HepG2 (cell line): Measurements from ENCODE around the gene TAS2R60. TPM values are rescaled to one million over a fixed set of nuclear protein-coding genes. Genes with fewer than 3 reads are reported as not detected.

Experiments
- ATAC-seq: fragments of 200-7000 bp; cut with Tn5 transposase; 3 replicates; pipeline ENCODE4 v1.9.1; 2020; ENCODE audit warnings: mild to moderate bottlenecking, moderate library complexity
- BruUV-seq: library from RNA; stranded (reverse); fragments of 400-500 nt; replicated peaks from 2 replicates; lab custom pipeline; 2021; lab: Mats Ljungman, UMichigan
- CTCF ChIA-PET: fragments of 300-600 bp; formaldehyde crosslinking; extraction: SDS; loops from one replicate; lab custom pipeline; 2021; ENCODE audit warnings: low total read pairs, inconsistent platforms, low intra/inter-chr PET ratio; lab: Yijun Ruan, JAX
- POLR2A ChIA-PET: fragments of 350-600 bp; sonication (Branson Sonifier 250); formaldehyde crosslinking; loops from one replicate; lab custom pipeline; 2020; ENCODE audit warnings: antibody characterized with exemption, inconsistent platforms; lab: Yijun Ruan, JAX
- DNase-seq: peaks from one replicate; pipeline ENCODE4 v3.0.0-alpha.2; 2015; ENCODE audit warnings: low spot score
- FAIRE-seq: peaks from 3 replicates; lab custom pipeline; 2011; peaks lifted over from hg19 to GRCh38; lab: Jason Lieb, UNC
- H2AFZ ChIP-seq: one replicate; pipeline ENCODE4 v1.6.1; 2011; ENCODE audit warnings: low read length, inconsistent platforms
- H3K27ac ChIP-seq: fragments of 300-600 bp; 3 replicates; pipeline ENCODE4 v1.8.0; 2011; ENCODE audit warnings: mixed run types, mild to moderate bottlenecking, mixed read lengths, low read length, inconsistent platforms; ENCODE audit not compliant: insufficient read depth; ENCODE audit errors: extremely low read length
- H3K27me3 ChIP-seq, 2 experiments: fragments of 200-600 bp in 1 of 2; 2 replicates in 1 of 2; 3 replicates in 1 of 2; pipeline versions ENCODE4 v1.6.0 to v1.8.0; 2011; ENCODE audit warnings: low read length in 2 of 2, mild to moderate bottlenecking in 2 of 2, moderate library complexity in 2 of 2, inconsistent platforms in 1 of 2; ENCODE audit not compliant: insufficient read depth in 2 of 2, control insufficient read depth in 1 of 2
- H3K36me3 ChIP-seq, 2 experiments: fragments of 200-600 bp in 1 of 2; replicated peaks in 1 of 2; 2 replicates in 1 of 2; 3 replicates in 1 of 2; pipeline versions ENCODE4 v1.5.1 to v1.8.0; 2011; ENCODE audit warnings: low read length in 2 of 2, inconsistent platforms in 1 of 2; ENCODE audit not compliant: insufficient read depth in 2 of 2, control insufficient read depth in 1 of 2
- H3K4me1 ChIP-seq: 2 replicates; pipeline ENCODE4 v1.5.1; 2012; ENCODE audit warnings: low read length, inconsistent platforms; ENCODE audit not compliant: insufficient read depth
- H3K4me2 ChIP-seq: 2 replicates; pipeline ENCODE4 v1.6.0; 2011; ENCODE audit warnings: low read depth, low read length, inconsistent platforms
- H3K4me3 ChIP-seq, 3 experiments: fragments of 200-600 bp in 1 of 3; sonication (generic), shearing (Covaris generic) in 1 of 3; replicated peaks in 1 of 3; 2 replicates each; pipeline ENCODE4 v1.5.1; 2011 to 2016; ENCODE audit warnings: low read length in 3 of 3, inconsistent platforms in 2 of 3, low read depth in 2 of 3, mild to moderate bottlenecking in 2 of 3, control low read depth in 1 of 3, mixed read lengths in 1 of 3; ENCODE audit not compliant: insufficient read depth in 1 of 3
- H3K79me2 ChIP-seq: one replicate; pipeline ENCODE4 v1.6.1; 2011; ENCODE audit warnings: low read length, inconsistent platforms; ENCODE audit not compliant: insufficient read depth
- H3K9ac ChIP-seq: 2 replicates; pipeline ENCODE4 v1.6.0; 2011; ENCODE audit warnings: mild to moderate bottlenecking, low read depth, low read length, inconsistent platforms; ENCODE audit not compliant: insufficient read depth
- H3K9me3 ChIP-seq: 2 replicates; pipeline ENCODE4 v1.5.1; 2012; ENCODE audit warnings: mild to moderate bottlenecking, low read length
- H4K20me1 ChIP-seq: 2 replicates; pipeline ENCODE4 v1.6.0; 2011; ENCODE audit warnings: inconsistent platforms, mild to moderate bottlenecking, low read length, moderate library complexity; ENCODE audit not compliant: insufficient read depth
- CHD2 ChIP-seq: IDR thresholded peaks from 2 replicates; pipeline ENCODE4 v1.6.1; 2011; ENCODE audit warnings: low read depth, low read length, improper control_type of control experiment
- MXD3 ChIP-seq: IDR thresholded peaks from 2 replicates; pipeline ENCODE4 v1.6.1; 2016; ENCODE audit warnings: mild to moderate bottlenecking, missing biosample characterization, missing genetic modification reagents
- YEATS4 ChIP-seq: sonication (generic); formaldehyde crosslinking; IDR thresholded peaks from 2 replicates; pipeline ENCODE4 v1.4.0; 2020; ENCODE audit warnings: missing genetic modification reagents, borderline replicate concordance
- ZNF333 ChIP-seq: sonication (generic); formaldehyde crosslinking; IDR thresholded peaks from 2 replicates; pipeline ENCODE4 v1.4.0; 2020; ENCODE audit warnings: mild to moderate bottlenecking, missing genetic modification reagents, borderline replicate concordance
- ZNF644 ChIP-seq: IDR thresholded peaks from 2 replicates; pipeline ENCODE4 v1.6.1; 2016; ENCODE audit warnings: low read depth
- WGBS: methylation state at CpG from one replicate; pipeline ENCODE4 v1.1.6; 2017; ENCODE audit warnings: low lambda C conversion rate; 5-methylcytosine and 5-hydroxymethylcytosine counted together
- in situ Hi-C: cut with HindIII; loops from 2 replicates; pipeline ENCODE4 v1.10.0; 2017; ENCODE audit warnings: low pct_unique_long_range_greater_than_20kb; ENCODE audit not compliant: extremely low pct_ligation_motif_present
- intact Hi-C: fragments of 100-400 bp; cut with micrococcal nuclease; formaldehyde crosslinking; loops from one replicate; pipeline ENCODE4 v1.10.0; 2022; ENCODE audit not compliant: unreplicated experiment
- polyA plus RNA-seq, 8 experiments: library from polyadenylated mRNA; depleted of rRNA in 3 of 8; stranded (reverse) in 7 of 8; unstranded in 1 of 8; fragments of >200 nt; fragmentation: Illumina TruSeq in 4 of 8; extraction: Trizol in 4 of 8; gene quantifications; 2 replicates each; pipeline versions ENCODE4 v1.2.1 to v1.2.3, GENCODE V29; 2011 to 2016; ENCODE audit warnings: low read depth in 4 of 8, missing spikeins in 1 of 8, mixed read lengths in 1 of 8; ENCODE audit not compliant: insufficient read depth in 1 of 8
- total RNA-seq, 5 experiments: library from RNA; depleted of rRNA; stranded (reverse); fragments of >200 nt; fragmentation: Illumina TruSeq; extraction: Trizol; gene quantifications; 2 replicates each; pipeline ENCODE4 v1.2.3, GENCODE V29; 2016; ENCODE audit warnings: low read depth in 1 of 5
- TF ChIP-seq, protein P1 (sequence below): sonication (generic); formaldehyde crosslinking; IDR thresholded peaks from 2 replicates; pipeline ENCODE4 v1.8.0; 2022; ENCODE audit warnings: missing genetic modification reagents, mild to moderate bottlenecking, inconsistent platforms, borderline replicate concordance
- TF ChIP-seq, protein P2 (sequence below): sonication (generic); formaldehyde crosslinking; IDR thresholded peaks from 2 replicates; pipeline ENCODE4 v1.4.0; 2020; ENCODE audit warnings: missing genetic modification reagents
- TF ChIP-seq, protein P3 (sequence below), 2 experiments: sonication (generic) in 1 of 2; formaldehyde crosslinking in 1 of 2; IDR thresholded peaks; 2 replicates each; pipeline versions ENCODE4 v1.6.1 to v1.9.0; 2014 to 2022; ENCODE audit warnings: antibody characterized with exemption in 1 of 2, borderline replicate concordance in 1 of 2, inconsistent platforms in 1 of 2, low read depth in 1 of 2, missing genetic modification reagents in 1 of 2

TAS2R60 gene
- total and polyA plus RNA-seq, 2 of the 13 experiments (the other 11 are each of a cell fraction or from before 2014, with no cell fraction given), result not detected

DNA sequence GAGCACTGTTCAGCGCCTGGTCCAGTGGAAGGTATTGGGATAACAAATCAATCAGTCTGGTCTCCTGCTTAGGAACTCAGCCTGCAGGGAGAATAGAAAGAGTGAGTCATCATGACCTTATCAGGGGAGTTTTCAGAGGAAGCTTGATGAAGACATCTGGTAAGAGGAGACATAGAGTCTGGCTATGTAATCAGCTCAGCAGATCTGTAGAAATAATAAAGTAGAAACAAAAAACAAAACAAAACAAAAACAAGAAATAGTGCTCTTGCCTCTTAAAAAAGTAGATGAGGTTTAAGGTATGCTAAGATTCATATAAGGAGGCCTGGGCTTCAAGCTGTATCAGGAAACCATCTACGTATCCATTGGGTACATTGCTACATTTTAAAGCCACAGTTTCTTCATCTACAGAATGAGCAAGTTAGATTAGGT lies 48.8 kb downstream of the TAS2R60 start:
- H3K4me2 ChIP-seq, result no peak overlapping the region
- FAIRE-seq, result no peak
- no peak overlapping the region for H3K27ac ChIP-seq

More for the DNA sequence above, 48.8 kb downstream of the TAS2R60 start:
- Histone ChIP-seq H3K27me3 (no peaks in the 10 kb centered on the region), H3K4me3 (no peak overlapping the region), H3K4me1 (no peaks in the 10 kb centered on the region), H4K20me1 (no peaks in the 10 kb centered on the region), H3K79me2 (no peaks in the 10 kb centered on the region), H3K9me3 (no peaks in the 10 kb centered on the region), H3K36me3 (no peaks in the 10 kb centered on the region), H3K9ac (no peak overlapping the region), H2AFZ (no peak overlapping the region)
- no TSS peak for BruUV-seq
- POLR2A ChIA-PET, result no interaction called here
- 34% methylated on average over 2 of the region's 2 CpGs for WGBS
- intact Hi-C loops, result no loop called here
- in situ Hi-C loops, result no loop called here
- TF ChIP-seq, protein P1, sequence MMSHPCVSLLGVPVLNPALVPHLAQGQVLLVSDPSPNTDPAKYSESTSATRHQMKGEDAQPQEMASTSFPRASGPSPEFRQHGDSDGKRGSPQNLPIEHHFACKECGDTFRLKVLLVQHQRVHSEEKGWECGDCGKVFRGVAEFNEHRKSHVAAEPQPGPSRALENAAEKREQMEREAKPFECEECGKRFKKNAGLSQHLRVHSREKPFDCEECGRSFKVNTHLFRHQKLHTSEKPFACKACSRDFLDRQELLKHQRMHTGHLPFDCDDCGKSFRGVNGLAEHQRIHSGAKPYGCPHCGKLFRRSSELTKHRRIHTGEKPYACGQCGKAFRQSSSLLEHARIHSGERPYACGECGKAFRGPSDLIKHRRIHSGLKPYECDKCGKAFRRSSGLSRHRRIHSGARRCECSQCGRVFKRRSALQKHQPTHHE (CRISPR knock-in tag), result no peak
- TF ChIP-seq MXD3 (CRISPR knock-in tag) (no peak), YEATS4 (CRISPR knock-in tag) (no peak), CHD2 (no peak), ZNF333 (CRISPR knock-in tag) (no peak), ZNF644 (CRISPR knock-in tag) (no peak)
- TF ChIP-seq, protein P2, sequence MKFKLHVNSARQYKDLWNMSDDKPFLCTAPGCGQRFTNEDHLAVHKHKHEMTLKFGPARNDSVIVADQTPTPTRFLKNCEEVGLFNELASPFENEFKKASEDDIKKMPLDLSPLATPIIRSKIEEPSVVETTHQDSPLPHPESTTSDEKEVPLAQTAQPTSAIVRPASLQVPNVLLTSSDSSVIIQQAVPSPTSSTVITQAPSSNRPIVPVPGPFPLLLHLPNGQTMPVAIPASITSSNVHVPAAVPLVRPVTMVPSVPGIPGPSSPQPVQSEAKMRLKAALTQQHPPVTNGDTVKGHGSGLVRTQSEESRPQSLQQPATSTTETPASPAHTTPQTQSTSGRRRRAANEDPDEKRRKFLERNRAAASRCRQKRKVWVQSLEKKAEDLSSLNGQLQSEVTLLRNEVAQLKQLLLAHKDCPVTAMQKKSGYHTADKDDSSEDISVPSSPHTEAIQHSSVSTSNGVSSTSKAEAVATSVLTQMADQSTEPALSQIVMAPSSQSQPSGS (CRISPR knock-in tag), result no peak
- TF ChIP-seq, protein P3, sequence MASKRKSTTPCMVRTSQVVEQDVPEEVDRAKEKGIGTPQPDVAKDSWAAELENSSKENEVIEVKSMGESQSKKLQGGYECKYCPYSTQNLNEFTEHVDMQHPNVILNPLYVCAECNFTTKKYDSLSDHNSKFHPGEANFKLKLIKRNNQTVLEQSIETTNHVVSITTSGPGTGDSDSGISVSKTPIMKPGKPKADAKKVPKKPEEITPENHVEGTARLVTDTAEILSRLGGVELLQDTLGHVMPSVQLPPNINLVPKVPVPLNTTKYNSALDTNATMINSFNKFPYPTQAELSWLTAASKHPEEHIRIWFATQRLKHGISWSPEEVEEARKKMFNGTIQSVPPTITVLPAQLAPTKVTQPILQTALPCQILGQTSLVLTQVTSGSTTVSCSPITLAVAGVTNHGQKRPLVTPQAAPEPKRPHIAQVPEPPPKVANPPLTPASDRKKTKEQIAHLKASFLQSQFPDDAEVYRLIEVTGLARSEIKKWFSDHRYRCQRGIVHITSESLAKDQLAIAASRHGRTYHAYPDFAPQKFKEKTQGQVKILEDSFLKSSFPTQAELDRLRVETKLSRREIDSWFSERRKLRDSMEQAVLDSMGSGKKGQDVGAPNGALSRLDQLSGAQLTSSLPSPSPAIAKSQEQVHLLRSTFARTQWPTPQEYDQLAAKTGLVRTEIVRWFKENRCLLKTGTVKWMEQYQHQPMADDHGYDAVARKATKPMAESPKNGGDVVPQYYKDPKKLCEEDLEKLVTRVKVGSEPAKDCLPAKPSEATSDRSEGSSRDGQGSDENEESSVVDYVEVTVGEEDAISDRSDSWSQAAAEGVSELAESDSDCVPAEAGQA (IDR thresholded peaks at IDR 0.05; ENCODE audit: low read depth), result no peak
- TF ChIP-seq, protein P3 (CRISPR knock-in tag; IDR thresholded peaks at IDR 0.05; ENCODE audit: borderline replicate concordance), result no peak
- DNase-seq, result no peak
- CTCF ChIA-PET, result no interaction called here
- ATAC-seq, result no peak
